Measurements from ENCODE around the gene XAB2.

XAB2 gene

DNA sequence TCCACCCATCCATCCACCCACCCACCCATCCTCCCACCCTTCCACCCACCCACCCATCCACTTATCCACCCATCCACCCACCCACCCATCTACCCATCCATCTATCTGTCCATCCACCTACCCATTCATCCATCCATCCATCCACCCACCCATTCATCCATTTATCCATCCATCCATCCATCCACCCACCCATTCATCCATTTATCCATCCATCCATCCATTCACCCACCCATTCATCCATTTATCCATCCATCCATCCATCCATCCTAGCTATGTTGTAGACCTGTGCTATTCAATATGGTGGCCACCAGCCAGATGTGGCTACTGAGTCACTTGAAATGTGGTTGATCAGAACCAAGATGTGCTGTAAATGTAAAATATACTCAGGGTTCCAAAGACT is 28.6 kb downstream of the XAB2 start:
- Histone ChIP-seq H3K27ac (ENCODE audit: insufficient read depth, low read depth, low read length, poor library complexity, severe bottlenecking) (no peak overlapping the region), H3K4me1 (ENCODE audit: control insufficient read depth, insufficient read depth, low read length) (no peaks in the 10 kb centered on the region), H3K9me3 (ENCODE audit: control insufficient read depth, low read length) (no peaks in the 10 kb centered on the region), H3K4me3 (ENCODE audit: insufficient read depth, low read depth, low read length) (no peak overlapping the region), H3K36me3 (ENCODE audit: control insufficient read depth, insufficient read depth, low read length) (no peaks in the 10 kb centered on the region), H3K27me3 (ENCODE audit: control insufficient read depth, insufficient read depth, low read length, poor library complexity, severe bottlenecking) (peaks cover 9% of the 10 kb centered on the region)

DNA sequence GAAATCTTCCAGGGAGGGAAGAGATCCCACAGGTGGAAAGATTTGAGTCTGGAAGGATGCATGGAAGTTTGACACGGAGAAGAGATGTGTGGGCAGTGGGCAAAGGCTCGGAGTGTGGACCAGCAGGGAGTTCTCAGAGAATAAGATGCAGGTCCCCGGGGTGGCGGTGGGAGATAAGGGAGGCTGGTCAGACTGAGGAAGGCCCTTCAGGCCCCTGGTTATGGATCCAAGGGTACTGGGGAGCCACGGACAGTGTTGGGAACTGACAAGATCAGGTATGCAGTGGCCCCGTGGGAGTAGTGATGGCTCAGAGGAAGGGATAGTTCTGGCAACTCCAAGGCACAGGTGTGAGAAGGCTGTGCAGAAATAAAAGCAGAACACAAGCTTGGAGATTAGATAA is 31.2 kb downstream of the XAB2 start:
- H3K4me1 ChIP-seq (ENCODE audit: control insufficient read depth, insufficient read depth, low read length): no peaks in the 10 kb centered on the region
- no peaks in the 10 kb centered on the region for H3K36me3 ChIP-seq (ENCODE audit: control insufficient read depth, insufficient read depth, low read length)
- 81 to 85% methylated on average over 6 of the region's 6 CpGs for WGBS, 2 experiments
- no peak overlapping the region for H3K4me3 ChIP-seq (ENCODE audit: insufficient read depth, low read depth, low read length)
- H3K27me3 ChIP-seq (ENCODE audit: control insufficient read depth, insufficient read depth, low read length, poor library complexity, severe bottlenecking): peaks cover 26% of the 10 kb centered on the region
- H3K27ac ChIP-seq (ENCODE audit: insufficient read depth, low read depth, low read length, poor library complexity, severe bottlenecking): no peak overlapping the region
- H3K9me3 ChIP-seq (ENCODE audit: control insufficient read depth, low read length): no peaks in the 10 kb centered on the region

DNA sequence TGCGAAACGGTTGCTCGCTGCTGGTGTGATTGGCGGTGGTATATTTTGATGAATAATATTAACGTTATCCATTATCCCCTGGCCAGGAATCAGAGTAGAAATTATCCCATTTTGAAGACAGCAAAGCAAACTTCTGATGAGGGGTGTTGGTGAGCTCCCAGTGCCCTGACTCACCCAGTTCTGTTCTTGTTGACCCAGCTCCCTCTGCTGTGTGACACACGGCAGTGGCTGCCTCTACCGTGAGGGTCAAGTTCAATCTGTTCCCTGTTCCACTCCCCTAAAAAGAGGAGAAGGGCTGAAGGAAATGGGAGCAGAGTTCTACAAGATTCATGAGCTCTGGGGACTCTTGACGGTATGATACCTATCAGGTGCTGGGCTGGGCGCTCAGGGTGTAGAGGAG is 31.7 kb downstream of the XAB2 start:
- no peak overlapping the region for H3K4me3 ChIP-seq (ENCODE audit: insufficient read depth, low read depth, low read length)
- 79 to 89% methylated on average over 9 of the region's 9 CpGs for WGBS, 2 experiments
- no peaks in the 10 kb centered on the region for H3K4me1 ChIP-seq (ENCODE audit: control insufficient read depth, insufficient read depth, low read length)

DNA sequence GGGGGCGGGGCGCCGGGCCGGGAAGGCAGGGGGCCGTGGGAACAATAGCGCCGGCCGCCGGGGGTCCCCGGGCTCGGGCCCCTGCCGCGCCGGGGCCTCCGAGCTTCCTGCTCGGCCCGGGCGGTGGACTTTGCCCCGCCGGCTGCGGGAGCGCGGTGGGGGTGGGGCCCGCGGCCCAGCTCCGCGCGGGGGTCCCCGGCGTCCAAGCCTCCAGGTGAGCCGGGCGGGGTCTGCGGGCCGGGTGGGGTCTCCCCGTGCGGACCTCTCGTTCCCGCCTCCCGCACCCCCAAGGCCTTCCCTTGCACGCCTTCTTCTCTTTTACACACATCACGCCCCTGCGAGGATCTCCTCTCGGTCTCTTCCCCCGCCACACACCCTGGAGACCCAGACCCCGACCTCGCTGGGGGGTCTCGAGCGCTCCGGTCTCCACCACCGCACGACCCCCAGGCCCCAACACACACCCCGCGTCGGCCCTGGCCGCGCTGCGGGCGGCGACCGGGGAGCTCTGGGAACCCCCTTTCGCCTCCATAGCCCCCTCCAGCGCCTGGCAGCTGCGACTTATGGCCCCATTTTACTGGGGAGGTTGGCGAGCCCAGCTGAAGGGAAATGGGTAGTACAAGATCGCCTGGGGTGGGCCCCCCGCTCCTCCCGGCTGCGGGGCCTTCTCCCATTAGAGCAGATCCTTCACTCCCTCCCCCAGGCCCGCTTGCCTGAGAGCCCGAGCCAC is 33.0 kb downstream of the XAB2 start:
- Histone ChIP-seq H3K27me3 (ENCODE audit: control insufficient read depth, insufficient read depth, low read length, poor library complexity, severe bottlenecking) (peaks cover 26% of the 10 kb centered on the region), H3K4me1 (ENCODE audit: control insufficient read depth, insufficient read depth, low read length) (no peaks in the 10 kb centered on the region), H3K36me3 (ENCODE audit: control insufficient read depth, insufficient read depth, low read length) (no peaks in the 10 kb centered on the region), H3K9me3 (ENCODE audit: control insufficient read depth, low read length) (no peaks in the 10 kb centered on the region), H3K27ac (ENCODE audit: insufficient read depth, low read depth, low read length, poor library complexity, severe bottlenecking) (no peak overlapping the region), H3K4me3 (ENCODE audit: insufficient read depth, low read depth, low read length) (peak overlapping the region; percentile 55)
- 2% methylated on average over 70 of the region's 70 CpGs for whole genome bisulfite sequencing, 2 experiments

More for the DNA sequence above, 31.7 kb downstream of the XAB2 start:
- H3K36me3 ChIP-seq (ENCODE audit: control insufficient read depth, insufficient read depth, low read length): no peaks in the 10 kb centered on the region
- H3K27ac ChIP-seq (ENCODE audit: insufficient read depth, low read depth, low read length, poor library complexity, severe bottlenecking): no peak overlapping the region
- no peaks in the 10 kb centered on the region for H3K9me3 ChIP-seq (ENCODE audit: control insufficient read depth, low read length)
- H3K27me3 ChIP-seq (ENCODE audit: control insufficient read depth, insufficient read depth, low read length, poor library complexity, severe bottlenecking): peaks cover 26% of the 10 kb centered on the region

DNA sequence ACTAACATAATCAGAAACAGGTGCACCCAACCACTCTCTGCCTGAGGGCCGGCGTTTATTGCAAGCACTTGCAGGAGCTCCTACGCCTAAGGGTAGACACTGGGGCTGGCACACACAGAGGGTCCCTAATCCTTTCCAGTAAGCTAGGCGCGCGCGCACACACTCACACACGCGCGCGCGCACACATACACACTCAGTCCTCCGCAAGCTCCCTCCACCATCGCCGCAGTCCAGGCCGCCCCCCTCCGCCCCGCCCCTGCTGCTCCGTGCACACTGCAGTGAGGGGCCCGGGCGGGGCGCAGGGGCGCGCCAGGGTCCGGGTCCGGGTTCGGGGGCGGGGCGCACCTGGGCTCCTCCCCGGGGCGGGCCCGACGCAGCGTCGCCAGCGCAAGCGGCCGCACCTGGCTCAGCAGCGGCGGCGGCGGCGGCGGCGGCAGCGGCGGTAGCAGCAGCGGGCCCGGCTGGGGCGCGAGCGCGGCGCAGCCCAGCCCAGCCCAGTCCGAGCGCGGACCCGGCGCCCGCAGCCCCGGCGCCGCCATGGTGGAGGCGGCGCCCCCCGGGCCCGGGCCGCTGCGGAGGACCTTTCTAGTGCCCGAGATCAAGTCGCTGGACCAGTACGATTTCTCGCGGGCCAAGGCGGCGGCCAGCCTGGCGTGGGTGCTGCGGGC is 33.7 kb downstream of the XAB2 start, which contains the start of gene CAMSAP3:
CAMSAP3 (plus strand) TSS at position 398 of the 668 bp plus-strand sequence; CDS start at position 538, 140 bp downstream.
- WGBS, 2 experiments: 0 to 1% methylated on average over 78 of the region's 78 CpGs
- Histone ChIP-seq H3K27ac (ENCODE audit: insufficient read depth, low read depth, low read length, poor library complexity, severe bottlenecking) (no peak within 1 kb of the TSS), H3K27me3 (ENCODE audit: control insufficient read depth, insufficient read depth, low read length, poor library complexity, severe bottlenecking) (peaks cover 26% of the 10 kb centered on the region), H3K36me3 (ENCODE audit: control insufficient read depth, insufficient read depth, low read length) (no peaks in the 10 kb centered on the region), H3K4me1 (ENCODE audit: control insufficient read depth, insufficient read depth, low read length) (no peaks in the 10 kb centered on the region), H3K4me3 (ENCODE audit: insufficient read depth, low read depth, low read length) (peak within 1 kb of the TSS; percentile 55), H3K9me3 (ENCODE audit: control insufficient read depth, low read length) (no peaks in the 10 kb centered on the region)

DNA sequence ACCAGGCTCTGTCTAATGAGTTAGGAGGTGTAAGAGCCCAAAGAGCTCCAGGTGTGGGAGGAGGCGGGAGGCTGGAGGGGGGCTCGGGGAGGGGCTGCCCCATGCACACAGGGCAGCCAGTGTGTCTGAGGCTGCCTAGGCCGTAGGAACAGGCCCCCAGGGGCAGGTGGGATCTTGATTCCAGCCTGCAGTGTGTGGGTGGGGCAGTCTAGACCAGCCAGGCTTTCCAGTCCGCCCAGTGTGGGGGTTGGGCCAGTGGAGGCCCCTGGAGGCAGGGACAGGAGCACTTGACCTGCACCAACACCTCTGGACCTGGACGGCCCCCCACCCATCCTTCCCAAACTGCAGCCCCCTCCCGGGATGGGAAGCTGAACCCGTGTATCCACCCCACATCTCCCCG is 39.1 kb downstream of the XAB2 start:
- WGBS, 2 experiments: 75 to 78% methylated on average over 8 of the region's 8 CpGs

DNA sequence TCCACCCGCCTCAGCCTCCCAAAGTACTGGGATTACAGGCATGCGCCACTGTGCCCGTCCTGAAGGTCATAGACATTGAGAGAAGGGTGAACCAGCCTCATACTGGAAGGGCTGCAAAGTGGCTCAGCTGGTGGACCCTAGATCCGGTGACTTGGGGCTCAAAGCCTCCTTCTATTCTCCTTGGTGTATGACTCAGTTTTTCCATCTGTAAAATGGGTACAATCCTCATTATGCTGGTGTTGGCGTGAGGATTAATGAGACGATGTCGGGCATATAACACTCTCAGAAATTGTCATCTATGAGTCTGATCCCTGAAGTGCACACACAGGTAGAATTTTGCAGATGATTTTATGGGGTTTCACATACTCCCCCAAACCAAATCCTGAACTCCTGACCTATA is 39.5 kb downstream of the XAB2 start:
- H3K27me3 ChIP-seq (ENCODE audit: control insufficient read depth, insufficient read depth, low read length, poor library complexity, severe bottlenecking): peaks cover 10% of the 10 kb centered on the region
- H3K4me1 ChIP-seq (ENCODE audit: control insufficient read depth, insufficient read depth, low read length): no peaks in the 10 kb centered on the region
- H3K9me3 ChIP-seq (ENCODE audit: control insufficient read depth, low read length): no peaks in the 10 kb centered on the region
- WGBS, 2 experiments: 91 to 94% methylated on average over 7 of the region's 7 CpGs
- H3K4me3 ChIP-seq (ENCODE audit: insufficient read depth, low read depth, low read length): no peak overlapping the region
- no peak overlapping the region for H3K27ac ChIP-seq (ENCODE audit: insufficient read depth, low read depth, low read length, poor library complexity, severe bottlenecking)
- H3K36me3 ChIP-seq (ENCODE audit: control insufficient read depth, insufficient read depth, low read length): no peaks in the 10 kb centered on the region

More for the DNA sequence above, 39.1 kb downstream of the XAB2 start:
- peaks cover 14% of the 10 kb centered on the region for H3K27me3 ChIP-seq (ENCODE audit: control insufficient read depth, insufficient read depth, low read length, poor library complexity, severe bottlenecking)
- no peaks in the 10 kb centered on the region for H3K36me3 ChIP-seq (ENCODE audit: control insufficient read depth, insufficient read depth, low read length)
- H3K27ac ChIP-seq (ENCODE audit: insufficient read depth, low read depth, low read length, poor library complexity, severe bottlenecking): no peak overlapping the region
- H3K4me3 ChIP-seq (ENCODE audit: insufficient read depth, low read depth, low read length): no peak overlapping the region
- no peaks in the 10 kb centered on the region for H3K4me1 ChIP-seq (ENCODE audit: control insufficient read depth, insufficient read depth, low read length)
- no peaks in the 10 kb centered on the region for H3K9me3 ChIP-seq (ENCODE audit: control insufficient read depth, low read length)

DNA sequence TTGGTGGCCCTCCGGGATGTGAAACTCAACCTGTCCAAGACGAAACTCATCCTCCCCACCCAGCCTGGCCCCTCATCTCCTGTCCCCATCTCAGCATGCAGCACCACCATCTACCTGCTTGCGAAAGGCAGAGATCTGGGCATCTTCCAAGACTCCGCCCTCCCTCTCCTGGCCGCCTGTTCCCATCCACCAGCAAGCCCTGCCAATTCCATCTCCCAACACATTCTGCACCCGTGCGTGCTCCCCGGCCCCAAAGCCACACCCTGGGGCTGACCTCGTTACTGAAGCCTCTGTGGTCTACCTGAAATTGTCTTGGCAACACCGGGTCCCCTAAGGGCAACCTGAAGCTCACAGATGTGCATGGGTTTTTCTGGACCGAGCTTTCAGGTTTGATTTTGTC is 46.9 kb downstream of the XAB2 start:
- WGBS, 2 experiments: 73 to 75% methylated on average over 11 of the region's 11 CpGs
- peaks cover 14% of the 10 kb centered on the region for H3K27me3 ChIP-seq (ENCODE audit: control insufficient read depth, insufficient read depth, low read length, poor library complexity, severe bottlenecking)
- no peaks in the 10 kb centered on the region for H3K36me3 ChIP-seq (ENCODE audit: control insufficient read depth, insufficient read depth, low read length)
- no peaks in the 10 kb centered on the region for H3K4me1 ChIP-seq (ENCODE audit: control insufficient read depth, insufficient read depth, low read length)
- H3K27ac ChIP-seq (ENCODE audit: insufficient read depth, low read depth, low read length, poor library complexity, severe bottlenecking): no peak overlapping the region
- H3K4me3 ChIP-seq (ENCODE audit: insufficient read depth, low read depth, low read length): no peak overlapping the region
- no peaks in the 10 kb centered on the region for H3K9me3 ChIP-seq (ENCODE audit: control insufficient read depth, low read length)

DNA sequence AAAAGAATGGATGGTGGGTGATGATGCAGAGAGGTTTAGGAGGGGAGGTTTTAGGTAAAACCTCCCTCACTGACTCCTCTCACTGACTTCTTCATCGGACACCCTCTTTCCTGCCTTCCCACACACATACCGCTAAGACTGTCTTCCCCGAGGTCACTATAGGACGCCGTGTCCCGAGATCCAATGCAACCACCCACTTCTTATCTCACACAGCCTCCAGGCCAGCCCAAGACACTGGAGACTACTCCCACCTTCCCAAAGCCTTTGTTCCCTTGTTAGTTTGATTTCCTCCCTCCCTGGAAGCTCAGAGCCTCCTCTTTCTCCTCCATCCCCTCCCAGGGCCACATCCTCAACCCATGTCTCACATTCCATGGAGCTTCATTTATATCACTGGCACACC is 50.2 kb downstream of the XAB2 start:
- no peaks in the 10 kb centered on the region for H3K36me3 ChIP-seq (ENCODE audit: control insufficient read depth, insufficient read depth, low read length)
- no peak overlapping the region for H3K4me3 ChIP-seq (ENCODE audit: insufficient read depth, low read depth, low read length)
- H3K9me3 ChIP-seq (ENCODE audit: control insufficient read depth, low read length): no peaks in the 10 kb centered on the region
- no peak overlapping the region for H3K27ac ChIP-seq (ENCODE audit: insufficient read depth, low read depth, low read length, poor library complexity, severe bottlenecking)
- H3K4me1 ChIP-seq (ENCODE audit: control insufficient read depth, insufficient read depth, low read length): no peaks in the 10 kb centered on the region
- peaks cover 14% of the 10 kb centered on the region for H3K27me3 ChIP-seq (ENCODE audit: control insufficient read depth, insufficient read depth, low read length, poor library complexity, severe bottlenecking)
- 73 to 75% methylated on average over 6 of the region's 6 CpGs for WGBS, 2 experiments

DNA sequence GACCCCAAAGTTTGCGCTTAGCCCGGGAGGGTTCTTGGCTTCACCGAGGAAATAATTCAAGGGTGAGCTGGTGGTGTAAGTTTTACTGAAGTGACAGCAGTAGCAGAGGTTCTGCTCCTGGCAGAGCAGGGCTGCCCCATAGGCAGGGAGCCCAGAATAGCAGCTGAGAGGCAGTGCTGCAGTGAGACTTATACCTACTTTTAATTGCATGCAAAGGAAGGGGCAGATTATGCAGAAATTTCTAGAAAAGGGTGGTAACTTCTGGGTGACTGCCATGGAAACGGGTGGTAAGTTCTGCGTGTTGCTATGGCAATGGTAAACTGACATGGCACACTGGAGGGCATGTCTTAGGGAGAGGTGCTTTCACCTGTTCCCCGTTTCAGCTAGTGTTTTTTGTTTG is 51.2 kb downstream of the XAB2 start:
- Histone ChIP-seq H3K9me3 (ENCODE audit: control insufficient read depth, low read length) (no peaks in the 10 kb centered on the region), H3K27ac (ENCODE audit: insufficient read depth, low read depth, low read length, poor library complexity, severe bottlenecking) (no peak overlapping the region), H3K4me3 (ENCODE audit: insufficient read depth, low read depth, low read length) (no peak overlapping the region), H3K4me1 (ENCODE audit: control insufficient read depth, insufficient read depth, low read length) (no peaks in the 10 kb centered on the region), H3K27me3 (ENCODE audit: control insufficient read depth, insufficient read depth, low read length, poor library complexity, severe bottlenecking) (peaks cover 14% of the 10 kb centered on the region), H3K36me3 (ENCODE audit: control insufficient read depth, insufficient read depth, low read length) (no peaks in the 10 kb centered on the region)
- 76 to 78% methylated on average over 6 of the region's 6 CpGs for WGBS, 2 experiments
